Gastroesophageal sphincter (tissue), 3 donors: Measurements from ENCODE around the gene TUBGCP3.

Source experiments
- EP300 ChIP-seq: sonication (generic); formaldehyde crosslinking; IDR thresholded peaks from one replicate; pipeline ENCODE4 v1.6.1; 2017; ENCODE audit warnings: antibody characterized with exemption, mild to moderate bottlenecking
- POLR2A ChIP-seq, 2 donors: fragments of 450-650 bp; IDR thresholded peaks; one replicate each; pipeline ENCODE4 v1.6.1; 2017; ENCODE audit warnings: antibody characterized with exemption in 2 of 2, mild to moderate bottlenecking in 2 of 2, moderate library complexity in 1 of 2
- POLR2AphosphoS5 ChIP-seq: sonication (generic); formaldehyde crosslinking; IDR thresholded peaks from one replicate; pipeline ENCODE4 v1.6.1; 2017; ENCODE audit warnings: antibody characterized with exemption
- TF ChIP-seq, protein P1 (sequence below), 4 experiments: fragments of 200-600 bp in 2 of 4; fragments of 450-650 bp in 2 of 4; sonication (generic) in 1 of 4; IDR thresholded peaks; one replicate each; pipeline ENCODE4 v1.5.1; 2017 to 2019; ENCODE audit warnings: antibody characterized with exemption in 4 of 4, mild to moderate bottlenecking in 2 of 4, moderate library complexity in 2 of 4

DNA sequence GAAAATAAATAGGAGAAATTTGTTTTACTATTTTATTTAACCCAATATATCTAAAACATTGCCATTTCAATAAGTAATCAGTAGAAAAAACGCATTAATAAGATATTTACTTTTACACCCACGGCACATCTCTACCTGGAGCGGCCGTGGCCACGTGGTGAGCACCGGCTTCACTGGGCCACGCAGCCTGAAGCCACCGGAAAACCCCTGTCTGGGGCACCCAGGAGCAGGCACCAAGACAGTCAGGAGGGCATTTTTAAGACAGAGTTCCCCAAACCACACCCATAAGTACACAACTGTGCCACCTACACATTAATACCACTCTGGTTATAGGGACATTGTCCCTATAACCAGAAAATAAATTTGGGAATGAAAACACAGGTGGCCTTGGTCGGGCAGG lies 130.9 kb downstream of the TUBGCP3 start:
- TF ChIP-seq, protein P1, sequence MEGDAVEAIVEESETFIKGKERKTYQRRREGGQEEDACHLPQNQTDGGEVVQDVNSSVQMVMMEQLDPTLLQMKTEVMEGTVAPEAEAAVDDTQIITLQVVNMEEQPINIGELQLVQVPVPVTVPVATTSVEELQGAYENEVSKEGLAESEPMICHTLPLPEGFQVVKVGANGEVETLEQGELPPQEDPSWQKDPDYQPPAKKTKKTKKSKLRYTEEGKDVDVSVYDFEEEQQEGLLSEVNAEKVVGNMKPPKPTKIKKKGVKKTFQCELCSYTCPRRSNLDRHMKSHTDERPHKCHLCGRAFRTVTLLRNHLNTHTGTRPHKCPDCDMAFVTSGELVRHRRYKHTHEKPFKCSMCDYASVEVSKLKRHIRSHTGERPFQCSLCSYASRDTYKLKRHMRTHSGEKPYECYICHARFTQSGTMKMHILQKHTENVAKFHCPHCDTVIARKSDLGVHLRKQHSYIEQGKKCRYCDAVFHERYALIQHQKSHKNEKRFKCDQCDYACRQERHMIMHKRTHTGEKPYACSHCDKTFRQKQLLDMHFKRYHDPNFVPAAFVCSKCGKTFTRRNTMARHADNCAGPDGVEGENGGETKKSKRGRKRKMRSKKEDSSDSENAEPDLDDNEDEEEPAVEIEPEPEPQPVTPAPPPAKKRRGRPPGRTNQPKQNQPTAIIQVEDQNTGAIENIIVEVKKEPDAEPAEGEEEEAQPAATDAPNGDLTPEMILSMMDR (IDR thresholded peaks at IDR 0.05), result no peak
- TF ChIP-seq EP300 (no peak), POLR2A (IDR thresholded peaks at IDR 0.05) (no peak), POLR2AphosphoS5 (no peak)
